ENCODE measurements around the gene SLC12A8. TPM values are rescaled to one million over a fixed set of nuclear protein-coding genes. Genes with fewer than 3 reads are reported as not detected.

The SLC12A8 gene
- total RNA-seq, 1 donor from 2014 or later: 2.4 TPM

DNA sequence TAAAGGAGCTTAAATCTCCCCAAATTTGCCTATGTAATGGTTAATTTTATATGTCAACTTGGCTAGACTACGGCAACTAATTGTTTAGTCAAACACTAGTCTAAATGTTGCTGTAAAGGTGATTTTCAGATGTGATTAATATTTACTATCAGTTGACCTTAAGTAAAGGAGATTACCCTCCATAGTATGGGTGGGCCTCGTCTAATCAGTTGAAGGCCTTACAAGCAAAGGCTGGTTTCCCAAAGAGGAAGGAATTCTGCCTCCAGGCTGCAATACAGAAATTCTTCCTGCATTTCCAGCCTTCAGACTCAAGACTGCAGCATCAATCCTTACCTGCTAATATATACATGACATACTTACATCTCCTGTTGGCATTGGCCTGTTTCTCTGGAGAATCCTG, 23.6 kb downstream of the SLC12A8 start:
- DNase-seq (ENCODE audit: low spot score in 2 of 2): no peak
- no peak for FAIRE-seq

DNA sequence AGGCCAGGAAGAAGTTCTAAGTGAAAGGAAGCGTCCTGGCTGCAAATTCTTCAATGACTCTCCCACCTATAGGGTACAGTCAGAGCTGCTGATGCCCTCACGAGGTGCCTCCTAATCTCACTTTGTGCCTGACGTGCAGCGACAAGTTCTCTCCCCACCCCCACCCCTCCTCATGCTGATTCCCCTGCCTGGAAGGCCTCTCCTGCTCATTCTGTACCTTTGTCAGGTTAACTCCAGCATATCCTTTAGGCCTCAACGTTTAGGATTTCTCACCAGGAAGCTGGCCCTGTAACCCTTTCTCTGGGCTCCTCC, 25.0 kb downstream of the SLC12A8 start:
- no peak for DNase-seq (ENCODE audit: low spot score in 2 of 2)
- no peak for FAIRE-seq

DNA sequence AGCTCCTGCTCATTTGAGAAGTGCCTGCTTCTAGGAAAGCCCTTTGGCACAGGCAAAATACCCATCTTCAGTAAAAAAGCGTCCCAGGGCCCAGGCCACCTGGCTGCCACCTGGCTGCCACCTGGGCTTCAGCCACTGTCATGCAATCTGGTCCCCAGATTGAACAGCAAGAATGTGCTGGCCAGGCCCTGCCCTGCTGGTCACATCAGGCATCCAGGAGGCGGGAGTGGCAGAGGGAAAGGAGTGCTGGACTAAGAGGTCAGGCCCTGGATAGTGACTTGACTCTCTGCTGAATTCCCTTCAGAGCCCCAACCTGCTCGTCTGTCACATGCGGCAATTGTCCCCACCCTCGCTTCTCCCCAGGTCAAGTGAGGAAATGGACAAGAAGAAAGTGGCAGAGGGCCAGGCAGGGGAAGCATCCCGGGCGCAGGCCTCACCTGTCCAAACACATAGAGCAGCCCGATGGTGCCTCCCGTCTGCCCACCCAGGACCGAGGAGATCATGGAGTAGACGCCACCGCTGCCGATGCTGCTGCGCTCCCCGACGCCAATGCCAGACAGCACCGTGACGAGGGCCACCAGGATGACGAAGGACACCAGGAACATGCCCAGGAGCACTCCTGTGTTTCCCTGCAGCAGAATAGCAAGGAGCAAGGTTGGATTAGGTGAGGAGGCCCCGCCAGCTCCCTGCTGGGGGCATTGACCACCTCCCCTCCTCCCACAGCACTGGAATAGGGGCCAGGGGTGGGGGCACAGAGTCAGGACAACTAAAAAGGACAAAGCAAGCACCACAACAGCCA, 25.5 kb downstream of the SLC12A8 start:
- DNase-seq (ENCODE audit: low spot score in 2 of 2) (no peak), FAIRE-seq (no peak)

DNA sequence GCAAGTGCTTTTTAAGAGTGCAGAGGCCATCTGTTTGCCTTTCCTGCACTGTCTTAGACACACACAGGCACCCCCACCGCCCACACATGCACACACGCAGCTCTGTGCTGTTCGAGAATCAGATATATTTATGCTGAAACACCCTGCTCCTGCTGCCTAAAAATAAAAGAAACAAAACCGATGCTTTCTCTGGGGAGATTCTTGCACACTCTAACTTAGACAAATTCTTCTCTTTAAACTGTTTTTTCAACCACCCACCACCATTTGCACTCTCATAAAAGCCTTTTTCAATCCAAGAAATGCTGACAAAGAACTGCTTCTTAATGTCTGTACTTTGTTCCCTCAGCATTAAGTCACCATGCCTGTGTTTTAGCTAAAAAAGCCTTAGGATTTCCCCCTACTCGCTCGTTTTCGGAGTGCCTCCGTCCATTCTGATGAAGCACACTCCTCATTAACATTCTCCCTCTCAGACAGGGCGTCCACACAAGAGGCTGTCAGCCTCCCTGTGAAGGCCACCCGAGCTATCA, 26.2 kb downstream of the SLC12A8 start:
- FAIRE-seq (no peak), DNase-seq (ENCODE audit: low spot score in 2 of 2) (peak in 1 of 2 donors; percentile 36)

DNA sequence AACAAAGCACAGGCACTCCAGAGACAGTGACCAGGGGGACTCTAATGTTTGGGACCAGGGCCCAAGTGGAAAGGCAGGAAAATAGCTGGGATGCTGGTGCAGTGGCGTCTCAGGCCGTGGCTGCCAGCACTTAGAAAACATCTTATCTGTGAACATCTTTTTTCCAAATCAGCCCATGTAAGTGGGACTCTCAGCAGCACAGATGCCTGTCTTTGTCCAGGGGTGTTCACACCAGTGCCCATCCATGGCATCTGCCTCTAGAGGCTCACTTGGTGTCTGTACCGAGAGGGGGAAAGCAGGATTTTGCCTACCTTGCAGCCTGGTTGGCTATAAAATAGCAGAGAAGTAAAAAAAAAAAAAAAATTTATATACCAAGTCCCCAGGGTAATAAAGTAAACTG, 26.7 kb downstream of the SLC12A8 start:
- FAIRE-seq (no peak), DNase-seq (ENCODE audit: low spot score in 2 of 2) (no peak)

DNA sequence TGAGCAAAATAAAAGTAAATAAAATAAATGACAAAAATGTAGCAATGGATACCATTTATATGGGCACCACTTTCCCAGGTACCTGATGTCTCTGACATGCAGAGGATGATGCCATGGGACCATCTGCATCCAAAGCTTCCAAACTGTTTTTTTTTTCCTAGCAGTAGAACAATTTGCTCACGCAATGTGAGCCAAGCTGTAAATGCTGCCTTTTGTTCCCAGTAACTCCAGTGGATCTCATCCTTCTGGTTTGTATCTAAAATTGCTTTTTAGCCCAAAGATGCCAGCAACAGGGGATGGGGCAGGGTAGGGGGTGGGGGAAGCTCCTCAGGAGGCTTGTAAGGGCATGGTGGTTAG, 32.7 kb downstream of the SLC12A8 start:
- DNase-seq (ENCODE audit: low spot score in 2 of 2) (no peak), FAIRE-seq (no peak)

DNA sequence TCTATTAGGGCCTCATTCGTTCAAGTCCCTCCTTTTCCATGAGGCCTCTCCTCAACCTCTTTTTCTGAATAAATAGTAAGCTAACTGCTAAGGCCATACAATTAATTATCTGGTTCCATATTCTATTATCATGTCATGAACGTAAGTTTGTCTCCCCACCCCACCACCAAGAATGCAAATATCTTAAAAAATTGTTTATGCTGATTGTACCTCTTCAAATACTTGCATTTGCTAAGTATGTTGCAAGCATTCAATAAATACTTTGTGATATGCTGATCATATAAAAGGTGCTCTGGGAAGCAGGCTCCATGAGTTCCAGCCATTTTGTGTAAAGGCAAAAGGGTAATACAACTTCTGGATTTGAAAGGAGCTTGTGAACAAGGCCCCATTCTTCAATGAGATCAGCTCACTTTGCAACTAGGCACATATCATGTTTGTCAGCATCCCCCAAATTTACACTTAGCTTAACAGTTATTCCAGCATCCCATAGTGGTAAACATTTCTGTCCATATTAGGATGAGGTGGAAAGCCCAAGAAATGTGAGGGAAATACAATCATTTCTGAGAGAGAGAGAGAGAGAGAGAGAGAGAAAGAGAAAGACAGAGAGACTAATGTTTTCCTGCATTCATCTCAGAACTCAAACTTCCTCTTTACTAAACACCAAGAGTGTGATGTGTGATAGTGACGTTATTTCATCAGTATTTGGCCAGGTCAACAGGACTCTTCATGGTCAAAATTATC, 33.2 kb downstream of the SLC12A8 start:
- FAIRE-seq (no peak), DNase-seq (ENCODE audit: low spot score in 2 of 2) (no peak)

DNA sequence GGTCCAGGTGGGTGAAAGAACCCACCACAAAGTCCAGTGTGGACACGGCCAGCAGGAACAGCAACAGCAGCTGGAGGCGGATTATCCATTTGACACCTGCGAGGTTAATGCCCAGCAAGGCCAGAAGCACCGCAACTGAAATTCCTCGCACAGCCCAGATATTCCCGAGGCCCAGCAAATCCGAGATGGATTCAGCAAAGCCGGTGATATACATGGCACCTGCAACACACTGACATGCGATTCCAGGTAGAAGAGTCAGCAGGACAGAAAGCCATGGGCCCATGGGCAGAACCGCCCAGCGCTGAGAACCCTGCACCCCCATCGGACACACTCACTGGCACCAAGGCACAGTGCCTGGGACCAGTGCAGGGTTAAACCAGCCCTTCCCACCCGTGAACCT, 34.8 kb downstream of the SLC12A8 start:
- no peak for DNase-seq (ENCODE audit: low spot score in 2 of 2)
- FAIRE-seq: no peak

DNA sequence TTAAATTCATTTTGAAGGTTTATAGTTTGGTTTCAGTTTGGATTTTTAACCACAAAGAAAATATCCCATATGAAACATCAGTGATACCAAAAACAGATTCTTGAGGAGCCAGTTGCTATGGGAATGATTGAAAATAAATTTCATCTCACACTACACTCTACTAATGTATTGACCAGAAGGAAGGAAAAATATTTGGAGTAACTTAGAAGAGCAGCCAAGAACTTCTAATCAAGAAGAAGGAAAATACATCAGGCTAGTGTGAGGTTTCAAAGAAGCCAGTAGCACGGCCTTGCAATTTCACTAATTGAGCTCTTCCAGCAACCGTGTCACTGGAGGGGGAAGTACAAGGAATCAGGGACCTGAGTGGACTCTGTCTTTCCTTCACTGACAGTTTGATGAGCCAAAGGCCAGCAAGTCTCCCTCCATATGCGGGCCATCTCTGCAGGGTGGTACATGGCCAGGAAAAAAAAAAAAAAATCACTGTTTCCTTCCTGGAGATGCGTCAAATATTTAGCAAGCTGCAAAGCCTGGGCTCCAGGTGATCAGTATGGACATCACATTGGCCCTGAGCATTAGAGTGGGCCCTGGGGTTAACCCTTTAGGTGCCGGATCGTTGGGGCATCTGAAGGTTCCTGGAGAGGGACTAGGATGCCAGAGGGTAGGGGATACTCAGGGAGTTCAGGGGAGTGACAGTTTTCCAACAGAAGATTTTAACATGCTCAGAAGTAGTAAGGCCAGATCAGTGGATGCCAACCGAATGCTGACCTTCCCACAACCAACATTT, 37.1 kb downstream of the SLC12A8 start:
- DNase-seq (ENCODE audit: low spot score in 2 of 2): no peak
- FAIRE-seq: no peak

DNA sequence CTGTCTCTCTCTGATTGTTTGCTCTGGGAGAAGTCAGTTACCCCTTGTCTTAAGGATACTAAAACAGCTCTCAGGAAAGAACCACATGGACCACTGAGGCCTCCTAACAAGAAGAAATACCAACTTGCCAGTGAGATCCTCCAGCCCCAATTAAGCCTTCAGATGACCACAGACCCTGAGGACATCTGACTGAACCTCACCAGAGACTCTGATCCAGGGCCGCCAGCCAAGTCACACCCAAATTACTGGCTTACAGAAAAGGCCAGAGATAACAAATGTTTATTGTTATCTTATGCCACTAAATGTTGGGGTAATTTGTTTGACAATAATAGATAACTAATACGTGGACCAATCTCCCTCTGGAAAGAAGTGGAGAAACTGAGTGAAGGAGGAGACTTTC, 40.2 kb downstream of the SLC12A8 start:
- no peak for FAIRE-seq
- DNase-seq (ENCODE audit: low spot score in 2 of 2): no peak

DNA sequence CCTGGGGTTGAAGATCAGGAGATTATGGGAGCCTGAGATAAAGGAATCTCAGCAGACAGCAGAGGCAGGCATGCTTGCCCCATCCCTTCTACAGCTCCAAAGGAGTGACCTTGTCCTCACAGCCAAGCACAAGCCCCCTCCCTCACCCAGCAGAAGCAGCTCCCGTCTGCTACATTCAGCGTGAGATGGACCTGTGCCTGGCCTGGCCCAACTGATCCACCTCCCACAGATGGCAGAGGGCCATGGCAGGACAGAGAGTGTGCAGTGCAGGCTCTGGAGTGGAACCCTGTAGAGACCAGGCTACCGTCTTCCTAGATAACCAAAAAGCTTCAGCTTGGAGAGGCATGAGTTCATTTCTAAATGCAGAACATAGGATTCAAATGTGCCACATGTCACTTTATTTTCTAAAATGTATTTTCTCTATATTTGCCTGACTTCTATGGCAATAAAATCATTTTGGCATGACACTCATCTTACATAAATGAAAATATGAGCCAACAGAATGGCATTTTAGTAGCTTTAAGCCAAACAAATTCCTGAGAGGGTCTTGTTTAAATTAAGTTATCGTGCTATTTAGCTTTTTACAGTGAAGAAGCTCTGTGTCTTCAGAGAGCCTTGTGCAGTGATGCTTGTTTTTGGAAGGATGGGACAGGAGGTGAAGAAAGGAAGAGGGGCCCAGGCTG, 43.7 kb downstream of the SLC12A8 start:
- DNase-seq (ENCODE audit: low spot score in 2 of 2): no peak
- FAIRE-seq: no peak

DNA sequence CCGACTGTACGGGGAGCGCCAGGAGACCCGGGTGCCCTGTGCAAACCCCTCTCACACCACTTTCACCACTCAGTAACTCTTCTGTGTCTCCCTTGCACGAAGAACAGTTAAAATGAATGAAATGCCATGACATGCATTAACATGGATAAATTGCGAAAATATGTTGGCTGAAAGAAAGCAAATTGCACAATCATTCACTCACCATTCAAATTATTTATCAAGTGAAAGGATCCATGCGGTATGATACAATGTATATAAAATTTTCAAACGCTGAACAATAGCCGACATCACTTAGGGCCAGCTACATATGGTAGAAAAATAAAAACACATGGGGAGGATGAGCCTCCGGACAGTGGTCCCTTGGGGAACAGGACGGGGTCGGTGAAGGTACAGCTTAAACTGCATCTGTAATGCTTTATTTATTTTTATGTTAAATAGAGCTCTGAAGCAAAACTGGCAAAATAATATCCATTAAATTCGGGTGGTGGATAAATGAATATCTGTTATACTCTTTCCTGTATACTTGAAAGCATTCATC, 45.9 kb downstream of the SLC12A8 start:
- DNase-seq (ENCODE audit: low spot score in 2 of 2): no peak
- no peak for FAIRE-seq

DNA sequence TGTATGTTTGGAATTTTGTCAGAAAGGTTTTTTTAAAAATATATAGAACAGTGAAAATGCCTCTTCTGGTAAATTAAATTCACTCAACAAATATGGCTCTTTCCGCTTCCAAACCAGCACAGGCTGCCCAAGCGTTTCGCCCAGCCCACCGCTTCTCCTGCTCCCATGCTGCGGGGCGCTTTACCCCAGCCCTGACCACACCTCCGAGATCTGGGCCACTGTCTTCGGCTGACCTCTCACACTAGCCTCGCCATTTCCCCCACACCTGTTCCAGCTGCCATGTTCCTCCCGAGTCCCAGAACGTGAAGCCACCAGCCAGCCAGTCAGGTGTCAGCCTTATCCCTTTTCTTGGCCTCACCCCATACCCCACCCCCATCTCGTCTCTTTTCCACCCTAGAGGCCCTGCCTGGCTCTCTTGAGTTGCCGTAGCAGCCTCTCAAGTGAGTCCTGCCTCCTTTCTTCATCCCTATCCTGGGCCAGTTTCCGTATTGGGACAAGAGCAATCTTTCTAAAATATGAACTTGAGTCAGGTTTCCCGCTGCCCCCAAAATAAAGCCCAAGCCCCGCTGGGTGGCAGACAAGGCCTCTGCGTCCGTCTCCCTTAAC, 46.5 kb downstream of the SLC12A8 start:
- no peak for FAIRE-seq
- DNase-seq (ENCODE audit: low spot score in 2 of 2): no peak

DNA sequence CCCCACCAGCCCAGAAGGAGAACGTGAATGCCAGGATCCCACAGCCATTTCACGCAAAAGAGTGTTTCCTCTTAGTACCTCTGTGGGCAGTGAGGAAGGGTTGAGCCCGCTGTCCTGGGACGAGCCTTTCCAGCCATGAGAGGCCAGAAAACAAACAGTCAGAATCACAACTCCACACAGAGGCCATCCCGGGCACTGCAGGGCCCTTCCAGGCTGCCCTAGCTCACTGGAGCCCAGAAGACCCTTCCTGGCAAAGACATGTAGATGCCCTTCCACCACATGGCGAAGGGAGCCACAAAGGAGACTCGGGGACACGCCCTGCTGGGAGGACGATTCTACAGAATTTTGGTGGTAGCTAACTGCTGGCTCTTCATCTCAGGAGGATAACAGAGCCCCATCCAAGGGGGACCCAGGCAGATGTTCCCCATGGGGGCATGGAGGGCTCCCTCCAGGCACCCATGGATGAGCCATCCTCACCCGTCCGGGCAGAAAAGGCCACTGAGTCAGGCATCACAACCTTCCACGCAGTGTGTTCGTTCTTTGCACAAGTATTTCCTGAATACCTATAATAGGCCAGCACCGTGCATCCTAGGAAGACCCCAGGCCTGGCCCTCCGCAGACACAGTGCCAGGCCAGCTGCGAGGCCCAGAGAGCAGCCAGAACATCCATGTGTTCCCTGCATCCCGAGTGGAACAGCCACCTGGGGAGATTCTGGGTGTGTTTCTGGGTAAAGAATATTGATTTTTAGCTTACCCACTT, 47.2 kb downstream of the SLC12A8 start:
- FAIRE-seq (no peak), DNase-seq (ENCODE audit: low spot score in 2 of 2) (peak in 1 of 2 donors; percentile 64)

DNA sequence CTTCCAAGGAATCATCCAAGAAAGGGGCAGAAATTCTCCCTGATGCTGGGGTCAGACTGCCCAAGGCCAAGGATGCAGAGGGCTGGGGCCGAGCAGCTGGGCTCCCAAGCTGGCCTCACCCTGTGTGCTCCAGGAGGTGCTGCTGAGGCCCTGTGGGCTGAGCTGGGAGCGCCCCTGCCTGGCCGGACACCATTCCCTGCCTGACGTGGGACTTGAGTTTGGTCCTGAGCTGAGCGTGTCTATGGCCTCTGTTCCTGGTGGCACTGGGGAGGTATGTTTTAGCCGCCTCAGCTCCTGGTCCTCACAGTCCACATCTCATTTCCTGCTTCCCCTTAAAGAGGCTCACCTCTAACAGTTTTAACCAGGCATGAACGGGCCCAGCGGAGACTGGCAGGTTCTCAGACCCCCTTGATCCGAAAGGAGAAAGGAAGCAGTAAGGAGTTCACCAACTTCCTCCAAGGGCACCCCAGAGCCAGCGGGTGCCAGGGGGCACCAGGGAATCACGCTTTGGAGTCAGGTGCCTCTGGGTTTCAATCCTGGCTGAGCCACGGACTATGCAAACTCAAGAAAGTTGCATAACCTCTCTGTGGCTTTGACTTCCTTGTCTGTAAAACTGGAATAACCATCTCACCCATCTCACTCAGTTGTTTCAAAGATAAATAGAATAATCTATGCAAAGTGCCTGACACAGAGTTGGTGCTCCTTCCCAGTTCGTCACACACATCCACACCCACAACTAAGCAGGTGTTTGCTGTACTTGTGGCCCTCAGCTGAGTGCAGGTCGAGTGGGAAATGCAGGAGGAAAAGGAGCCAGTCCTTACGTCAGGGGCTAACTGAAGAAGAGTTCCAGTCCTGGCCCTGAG, 48.6 kb downstream of the SLC12A8 start:
- DNase-seq (ENCODE audit: low spot score in 2 of 2) (no peak), FAIRE-seq (no peak)

DNA sequence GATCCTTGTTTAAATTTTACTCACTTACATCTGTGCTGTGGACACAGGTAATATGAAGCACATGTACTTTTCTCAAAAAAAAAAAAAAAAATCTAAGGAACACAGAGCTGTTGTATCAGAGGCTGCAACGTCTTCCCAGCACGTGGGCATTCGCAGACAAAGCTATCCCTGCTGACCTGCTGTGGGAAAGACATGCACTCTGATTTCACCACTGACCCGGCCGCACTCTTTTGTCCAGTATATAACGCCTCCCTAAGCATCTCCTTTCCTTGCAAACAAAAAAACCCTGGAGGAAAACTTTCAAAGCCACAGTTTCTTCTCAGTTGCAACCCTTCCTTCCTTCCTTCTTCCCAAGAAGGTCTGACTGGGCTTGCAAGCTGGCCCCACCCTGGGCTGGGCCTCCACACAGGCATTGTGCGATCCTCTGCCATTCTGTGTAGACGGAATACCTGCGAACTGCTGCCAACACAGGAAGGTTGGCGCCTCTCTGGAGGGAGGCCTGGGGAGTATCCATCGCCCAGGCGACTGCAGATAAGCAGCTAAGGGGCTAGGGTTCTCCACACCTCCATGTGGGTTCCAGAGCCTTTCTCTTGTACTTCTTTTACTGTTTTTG, 50.8 kb downstream of the SLC12A8 start:
- FAIRE-seq (no peak), DNase-seq (ENCODE audit: low spot score in 2 of 2) (no peak)

DNA sequence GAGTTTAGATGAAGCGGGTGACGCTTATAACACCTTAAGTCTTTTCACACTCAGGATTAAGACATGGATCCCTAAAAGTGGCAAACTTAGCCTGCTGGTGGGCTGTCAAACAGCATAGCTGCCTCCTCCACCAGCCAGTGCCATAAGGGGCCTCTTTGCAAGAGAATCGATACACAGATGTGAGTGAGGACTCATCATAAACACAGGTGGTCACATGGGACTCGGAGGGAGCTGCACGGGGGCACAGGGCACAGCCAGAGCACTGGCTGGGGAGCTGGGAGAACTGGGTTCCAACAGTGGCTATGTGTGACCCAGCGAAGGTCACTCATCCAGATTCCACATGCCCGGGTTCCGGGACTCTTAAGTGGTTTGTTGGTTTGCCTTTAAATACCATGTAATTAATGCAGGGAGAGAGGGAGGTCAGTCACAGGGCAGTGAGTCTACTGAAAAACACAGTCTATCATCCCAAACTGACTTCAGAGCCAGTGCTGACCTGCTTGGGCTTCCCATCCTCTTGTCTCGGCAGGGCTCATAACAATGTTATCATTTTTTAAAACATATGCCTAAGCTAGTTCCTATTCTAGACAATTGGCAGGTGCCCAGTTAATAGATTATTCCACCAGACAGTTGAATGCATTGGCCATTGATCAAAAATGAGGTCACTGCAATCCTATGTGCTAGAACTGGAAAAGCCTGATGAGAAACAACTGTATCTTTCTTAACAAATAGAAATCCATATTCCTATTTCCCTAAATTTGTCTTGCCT, 51.8 kb downstream of the SLC12A8 start:
- FAIRE-seq: no peak

More for the DNA sequence above, 51.8 kb downstream of the SLC12A8 start:
- no peak for DNase-seq (ENCODE audit: low spot score in 2 of 2)

All from frontal cortex (tissue), 4 donors.